Coronary artery (tissue), 2 donors: Measurements from ENCODE around the gene LACTB.

Source experiments
- DNase-seq: peaks from one replicate; pipeline ENCODE4 v3.0.0-alpha.2; 2017; ENCODE audit warnings: low spot score
- H3K27ac ChIP-seq, 2 donors: fragments of 200-600 bp; sonication (generic); one replicate each; pipeline ENCODE4 v1.5.1; 2016 to 2019
- H3K4me3 ChIP-seq: fragments of 200-600 bp; sonication (generic); 2 replicates; pipeline ENCODE4 v1.5.1; 2016; ENCODE audit warnings: mild to moderate bottlenecking, moderate library complexity
- TF ChIP-seq, protein P1 (sequence below): fragments of 200-600 bp; sonication (generic); IDR thresholded peaks from one replicate; pipeline ENCODE4 v1.5.1; 2019; ENCODE audit warnings: antibody characterized with exemption

Gene LACTB

DNA sequence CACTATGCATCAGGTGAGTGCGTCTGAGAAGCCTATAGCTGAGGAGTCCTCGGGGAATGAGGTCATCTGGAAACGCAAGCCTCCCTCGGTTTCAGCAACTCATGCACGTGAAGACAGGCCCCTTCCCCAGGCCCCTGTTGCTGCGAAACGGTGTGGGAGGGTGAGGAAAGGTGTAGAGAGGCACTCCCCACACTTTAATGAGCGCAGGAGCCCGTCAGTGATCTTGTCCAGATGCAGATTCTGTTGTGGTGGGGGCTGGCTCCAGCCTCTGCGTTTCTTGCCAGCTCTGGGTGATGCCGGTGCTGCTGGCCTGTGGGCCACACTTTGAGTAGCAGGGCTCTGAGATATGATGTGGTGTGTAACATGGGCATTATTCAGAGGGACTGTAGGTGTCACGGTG lies 38.6 kb upstream of the LACTB start:
- Histone ChIP-seq H3K4me3 (no peak overlapping the region), H3K27ac (no peak overlapping the region)
- DNase-seq: no peak
- TF ChIP-seq, protein P1, sequence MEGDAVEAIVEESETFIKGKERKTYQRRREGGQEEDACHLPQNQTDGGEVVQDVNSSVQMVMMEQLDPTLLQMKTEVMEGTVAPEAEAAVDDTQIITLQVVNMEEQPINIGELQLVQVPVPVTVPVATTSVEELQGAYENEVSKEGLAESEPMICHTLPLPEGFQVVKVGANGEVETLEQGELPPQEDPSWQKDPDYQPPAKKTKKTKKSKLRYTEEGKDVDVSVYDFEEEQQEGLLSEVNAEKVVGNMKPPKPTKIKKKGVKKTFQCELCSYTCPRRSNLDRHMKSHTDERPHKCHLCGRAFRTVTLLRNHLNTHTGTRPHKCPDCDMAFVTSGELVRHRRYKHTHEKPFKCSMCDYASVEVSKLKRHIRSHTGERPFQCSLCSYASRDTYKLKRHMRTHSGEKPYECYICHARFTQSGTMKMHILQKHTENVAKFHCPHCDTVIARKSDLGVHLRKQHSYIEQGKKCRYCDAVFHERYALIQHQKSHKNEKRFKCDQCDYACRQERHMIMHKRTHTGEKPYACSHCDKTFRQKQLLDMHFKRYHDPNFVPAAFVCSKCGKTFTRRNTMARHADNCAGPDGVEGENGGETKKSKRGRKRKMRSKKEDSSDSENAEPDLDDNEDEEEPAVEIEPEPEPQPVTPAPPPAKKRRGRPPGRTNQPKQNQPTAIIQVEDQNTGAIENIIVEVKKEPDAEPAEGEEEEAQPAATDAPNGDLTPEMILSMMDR: no peak

DNA sequence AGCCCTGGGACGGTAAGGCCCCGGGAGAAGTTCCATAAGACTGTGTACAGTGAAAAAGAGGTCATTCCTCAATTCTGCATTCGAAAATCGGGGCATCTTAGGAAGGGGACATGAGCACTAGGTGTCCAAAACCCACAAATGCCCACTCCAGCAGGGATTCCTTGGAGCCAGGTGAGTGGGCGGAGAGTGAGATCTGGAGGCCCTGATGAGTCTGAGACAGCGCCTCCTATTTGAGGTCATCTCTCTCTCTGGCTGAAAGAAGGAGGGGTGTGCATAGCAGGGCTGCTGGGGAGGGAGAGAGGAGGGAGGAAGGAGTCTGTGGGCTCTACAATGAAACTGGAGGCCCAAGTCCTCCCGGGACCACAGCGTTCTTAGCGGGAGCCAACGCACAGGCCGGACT lies 38.1 kb upstream of the LACTB start:
- Histone ChIP-seq H3K4me3 (no peak overlapping the region), H3K27ac (no peak overlapping the region)
- DNase-seq: no peak
- TF ChIP-seq, protein P1: no peak

DNA sequence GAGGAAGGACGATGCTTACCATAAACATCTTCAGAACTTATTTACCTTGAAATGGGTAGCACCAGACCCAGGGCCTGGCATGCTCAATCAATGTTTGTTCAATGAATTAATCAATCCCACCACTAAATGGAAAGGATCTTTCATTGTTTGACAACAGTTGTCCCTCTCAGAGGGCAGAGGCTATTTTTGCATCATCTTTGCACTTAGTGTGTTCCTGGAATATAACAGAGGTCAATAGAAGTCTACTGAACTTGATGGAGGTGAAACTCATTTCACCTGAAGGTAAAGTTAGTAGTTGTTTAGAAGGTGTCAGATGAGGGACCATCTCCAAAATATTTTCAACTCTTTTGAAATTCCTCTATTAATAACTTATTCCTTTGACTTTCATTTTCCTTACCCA lies 36.9 kb upstream of the LACTB start:
- H3K27ac ChIP-seq: no peak overlapping the region
- TF ChIP-seq, protein P1: no peak
- no peak for DNase-seq
- no peak overlapping the region for H3K4me3 ChIP-seq

DNA sequence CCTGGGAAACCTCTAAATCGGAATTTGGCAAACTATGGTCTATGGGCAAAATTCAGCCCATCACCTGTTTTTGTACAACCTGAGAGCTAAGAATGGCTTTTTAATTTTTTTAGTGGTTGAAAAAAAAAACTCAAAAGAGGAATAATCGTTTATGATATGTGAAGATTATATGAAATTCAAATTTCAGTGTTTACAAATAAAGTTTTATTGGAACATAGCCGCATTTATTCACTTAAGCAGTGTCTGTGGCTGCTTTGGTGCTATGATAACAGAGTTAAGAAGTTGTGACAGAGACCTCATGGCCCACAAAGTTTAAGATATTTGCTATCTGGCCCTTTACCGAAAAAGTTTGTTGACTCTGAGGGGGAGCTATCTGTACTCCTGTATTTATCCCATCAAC lies 36.4 kb upstream of the LACTB start:
- Histone ChIP-seq H3K4me3 (no peak overlapping the region), H3K27ac (no peak overlapping the region)
- TF ChIP-seq, protein P1: no peak
- DNase-seq: no peak

DNA sequence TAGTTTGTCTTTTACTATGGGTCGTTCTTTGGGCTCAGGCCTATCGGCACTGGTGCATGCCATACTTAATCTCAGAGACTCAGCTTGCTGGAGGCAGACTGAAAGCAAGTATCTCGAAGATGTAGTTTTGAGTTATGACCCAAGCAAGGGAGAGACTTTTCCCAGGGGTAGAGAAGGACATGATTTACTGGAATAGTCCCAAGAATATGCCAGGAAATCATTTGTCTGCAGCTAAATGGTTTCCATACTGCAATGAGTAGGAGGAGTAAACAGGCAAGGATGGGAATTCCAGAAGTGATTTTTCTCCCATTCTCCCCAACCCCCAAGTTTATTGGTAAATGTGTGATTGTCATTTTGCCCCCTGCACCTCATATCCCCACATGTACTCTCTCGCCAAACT lies 35.4 kb upstream of the LACTB start:
- no peak overlapping the region for H3K27ac ChIP-seq
- no peak for DNase-seq
- TF ChIP-seq, protein P1: no peak

DNA sequence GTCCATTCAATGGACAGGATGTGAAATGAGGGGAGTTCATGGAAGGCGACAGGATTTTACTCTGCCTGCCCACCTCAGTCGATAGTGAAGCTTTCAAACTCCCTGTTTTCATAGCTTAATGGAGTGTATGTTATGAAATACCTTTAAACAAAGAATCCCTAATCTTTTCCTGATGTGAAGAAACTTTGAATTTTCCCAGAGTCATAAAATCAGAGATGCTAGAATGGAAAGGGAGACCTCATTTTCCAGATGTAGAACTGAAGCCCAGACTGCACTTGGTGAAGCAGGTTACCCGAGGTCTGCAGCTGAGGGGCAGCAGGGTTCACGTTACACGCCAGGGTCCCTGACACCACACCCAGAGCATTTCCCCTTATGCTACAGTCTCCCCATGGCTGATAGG lies 34.7 kb upstream of the LACTB start:
- no peak for DNase-seq
- TF ChIP-seq, protein P1: no peak
- Histone ChIP-seq H3K4me3 (no peak overlapping the region), H3K27ac (no peak overlapping the region)

More for the DNA sequence above, 35.4 kb upstream of the LACTB start:
- H3K4me3 ChIP-seq: no peak overlapping the region

DNA sequence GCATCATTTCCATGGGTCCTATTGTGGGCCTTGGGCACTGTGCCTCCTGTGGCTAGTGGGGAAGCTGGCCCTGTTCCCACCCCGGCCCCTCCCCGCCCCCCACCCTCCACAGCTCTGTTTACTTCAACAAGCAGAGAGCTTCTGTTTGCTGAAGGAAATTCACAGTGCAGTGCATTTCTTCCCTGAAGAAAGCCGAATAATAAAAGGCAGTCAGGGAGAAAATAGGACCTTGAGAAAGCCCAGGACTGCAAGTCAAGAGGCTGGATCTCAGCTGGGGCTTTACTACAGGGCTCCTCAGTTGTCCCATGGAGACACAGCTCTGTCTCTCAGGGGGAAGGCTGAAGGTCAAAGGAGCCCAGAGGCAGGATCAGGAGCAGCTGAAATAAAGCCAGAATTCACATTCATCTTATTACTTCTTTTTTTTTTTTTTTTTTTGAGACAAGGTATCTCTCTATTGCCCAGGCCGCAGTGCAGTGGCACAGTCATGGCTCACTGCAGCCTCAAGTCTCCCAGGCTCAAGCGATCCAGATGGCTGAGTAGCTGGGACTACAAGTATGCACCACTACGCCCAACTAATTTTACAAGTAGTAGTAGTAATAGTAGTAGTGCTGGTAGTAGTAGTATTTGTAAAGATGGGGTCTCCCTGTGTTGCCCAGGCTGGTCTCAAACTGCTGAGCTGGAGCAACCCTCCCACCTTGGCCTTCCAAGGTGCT lies 33.0 kb upstream of the LACTB start:
- Histone ChIP-seq H3K4me3 (no peak overlapping the region), H3K27ac (no peak overlapping the region)
- no peak for DNase-seq
- TF ChIP-seq, protein P1: no peak
